ENCODE data around the gene SATB2.

SATB2 gene

GRCh38 chr2:199257261-199258224, 200.2 kb downstream of the SATB2 start:
- H3K4me3 ChIP-seq (replicated peaks; ENCODE audit: low read depth, low read length): no peak overlapping the region
- DNase-seq (ENCODE audit: extremely low read depth, low read depth): no peak
- no peak for TF ChIP-seq CTCF (IDR thresholded peaks at IDR 0.05; ENCODE audit: low read depth, low read length, missing control alignments)

- no peak overlapping the region for H3K4me3 ChIP-seq (replicated peaks; ENCODE audit: low read depth, low read length)
- no peak for TF ChIP-seq CTCF (IDR thresholded peaks at IDR 0.05; ENCODE audit: low read depth, low read length, missing control alignments)
- no peak for DNase-seq (ENCODE audit: extremely low read depth, low read depth)
These were observed 227.6 kb downstream of the SATB2 start for GRCh38 chr2:199230091-199230490.

- TF ChIP-seq CTCF (IDR thresholded peaks at IDR 0.05; ENCODE audit: low read depth, low read length, missing control alignments): no peak
- H3K4me3 ChIP-seq (replicated peaks; ENCODE audit: low read depth, low read length): no peak overlapping the region
- DNase-seq (ENCODE audit: extremely low read depth, low read depth): peak; percentile 94
These were observed 228.6 kb downstream of the SATB2 start for GRCh38 chr2:199228887-199229819.

GRCh38 chr2:199223791-199224190, 233.9 kb downstream of the SATB2 start:
- DNase-seq (ENCODE audit: extremely low read depth, low read depth): no peak
- no peak for TF ChIP-seq CTCF (IDR thresholded peaks at IDR 0.05; ENCODE audit: low read depth, low read length, missing control alignments)
- H3K4me3 ChIP-seq (replicated peaks; ENCODE audit: low read depth, low read length): no peak overlapping the region

GRCh38 chr2:199220920-199221319, 236.8 kb downstream of the SATB2 start:
- TF ChIP-seq CTCF (IDR thresholded peaks at IDR 0.05; ENCODE audit: low read depth, low read length, missing control alignments): no peak

GRCh38 chr2:199219551-199219950, 238.2 kb downstream of the SATB2 start:
- H3K4me3 ChIP-seq (replicated peaks; ENCODE audit: low read depth, low read length): no peak overlapping the region
- no peak for TF ChIP-seq CTCF (IDR thresholded peaks at IDR 0.05; ENCODE audit: low read depth, low read length, missing control alignments)
- no peak for DNase-seq (ENCODE audit: extremely low read depth, low read depth)

More at GRCh38 chr2:199220920-199221319, 236.8 kb downstream of the SATB2 start:
- DNase-seq (ENCODE audit: extremely low read depth, low read depth): no peak
- no peak overlapping the region for H3K4me3 ChIP-seq (replicated peaks; ENCODE audit: low read depth, low read length)
